NCI-H1092 (cell line): ENCODE results near the gene TM4SF4.

Experiments used
- DNase-seq: peaks from one replicate; lab custom pipeline; 2025; lab: John Stamatoyannopoulos, UW

Gene TM4SF4

GRCh38 chr3:149455366-149455765 lies 19.1 kb upstream of the TM4SF4 start:
- no peak for DNase-seq

GRCh38 chr3:149455989-149456388 lies 18.5 kb upstream of the TM4SF4 start:
- no peak for DNase-seq

- DNase-seq = no peak
Observed at GRCh38 chr3:149459491-149460059, 14.9 kb upstream of the TM4SF4 start.

- no peak for DNase-seq
Observed at GRCh38 chr3:149460117-149460516, 14.4 kb upstream of the TM4SF4 start.

- DNase-seq = no peak
Observed at GRCh38 chr3:149462051-149462450, 12.4 kb upstream of the TM4SF4 start.

GRCh38 chr3:149462581-149463011 lies 11.9 kb upstream of the TM4SF4 start:
- DNase-seq = no peak

GRCh38 chr3:149463921-149464320 lies 10.6 kb upstream of the TM4SF4 start:
- no peak for DNase-seq

GRCh38 chr3:149464542-149465328 lies 9.8 kb upstream of the TM4SF4 start:
- no peak for DNase-seq

- no peak for DNase-seq
Observed at GRCh38 chr3:149465351-149465883, 9.1 kb upstream of the TM4SF4 start.

GRCh38 chr3:149466192-149466591 lies 8.3 kb upstream of the TM4SF4 start:
- DNase-seq = no peak

- no peak for DNase-seq
Observed at GRCh38 chr3:149468504-149469212, 5.8 kb upstream of the TM4SF4 start.

- DNase-seq = no peak
Observed at GRCh38 chr3:149470381-149470780, 4.1 kb upstream of the TM4SF4 start.

- DNase-seq = no peak
Observed at GRCh38 chr3:149472030-149472797, 2.3 kb upstream of the TM4SF4 start.

- no peak for DNase-seq
Observed at GRCh38 chr3:149473357-149474249, 894 bp upstream of the TM4SF4 start.

GRCh38 chr3:149475451-149476060 lies 1.1 kb downstream of the TM4SF4 start:
- no peak for DNase-seq

- no peak for DNase-seq
Observed at GRCh38 chr3:149476225-149476624, 1.7 kb downstream of the TM4SF4 start.

GRCh38 chr3:149479621-149480325 lies 5.3 kb downstream of the TM4SF4 start:
- DNase-seq = no peak

- peak; percentile 58 for DNase-seq
Observed at GRCh38 chr3:149480326-149481017, 6.0 kb downstream of the TM4SF4 start.

GRCh38 chr3:149481056-149481455 lies 6.6 kb downstream of the TM4SF4 start:
- no peak for DNase-seq
